Rectal smooth muscle tissue (tissue), 1 donor: ENCODE results near the gene BPIFB6.

Experiments
- H3K27ac ChIP-seq: one replicate; pipeline ENCODE4 v1.7.0; 2013; ENCODE audit warnings: low read depth, low read length, inconsistent platforms
- H3K27me3 ChIP-seq: one replicate; pipeline ENCODE4 v1.7.0; 2013; ENCODE audit warnings: low read length; ENCODE audit not compliant: control insufficient read depth, insufficient read depth
- H3K36me3 ChIP-seq: one replicate; pipeline ENCODE4 v1.7.0; 2013; ENCODE audit warnings: low read length; ENCODE audit not compliant: control insufficient read depth, insufficient read depth
- H3K4me1 ChIP-seq: one replicate; pipeline ENCODE4 v1.7.0; 2013; ENCODE audit warnings: low read length; ENCODE audit not compliant: control insufficient read depth, insufficient read depth
- H3K4me3 ChIP-seq: one replicate; pipeline ENCODE4 v1.7.0; 2013; ENCODE audit warnings: low read length
- H3K9ac ChIP-seq: one replicate; pipeline ENCODE4 v1.7.0; 2013; ENCODE audit warnings: low read length

BPIFB6 gene

GRCh38 chr20:33031531-33031930 is at the start of gene BPIFB6:
BPIFB6 (plus strand) TSS chr20:33031648; CDS start chr20:33031648, 0 bp downstream.
- Histone ChIP-seq H3K4me3 (no peak within 1 kb of the TSS), H3K9ac (no peak within 1 kb of the TSS), H3K36me3 (no peaks in the 10 kb centered on the region), H3K27me3 (no peaks in the 10 kb centered on the region), H3K4me1 (no peaks in the 10 kb centered on the region), H3K27ac (no peak within 1 kb of the TSS)

GRCh38 chr20:32982617-32983458 is 48.6 kb upstream of the BPIFB6 start:
- H3K4me3 ChIP-seq = no peak overlapping the region
- no peaks in the 10 kb centered on the region for H3K27me3 ChIP-seq
- H3K4me1 ChIP-seq = no peaks in the 10 kb centered on the region
- H3K36me3 ChIP-seq = no peaks in the 10 kb centered on the region
- H3K27ac ChIP-seq = no peak overlapping the region
- H3K9ac ChIP-seq = no peak overlapping the region

GRCh38 chr20:32983459-32984112 is 47.9 kb upstream of the BPIFB6 start:
- H3K27ac ChIP-seq = no peak overlapping the region
- H3K4me3 ChIP-seq = no peak overlapping the region
- no peak overlapping the region for H3K9ac ChIP-seq
- no peaks in the 10 kb centered on the region for H3K4me1 ChIP-seq
- no peaks in the 10 kb centered on the region for H3K36me3 ChIP-seq
- no peaks in the 10 kb centered on the region for H3K27me3 ChIP-seq

- Histone ChIP-seq H3K36me3 (no peaks in the 10 kb centered on the region), H3K27ac (no peak overlapping the region), H3K4me1 (no peaks in the 10 kb centered on the region), H3K4me3 (no peak overlapping the region), H3K27me3 (no peaks in the 10 kb centered on the region), H3K9ac (no peak overlapping the region)
Observed at GRCh38 chr20:32984196-32984595, 47.3 kb upstream of the BPIFB6 start.

- H3K9ac ChIP-seq = no peak overlapping the region
- H3K36me3 ChIP-seq = no peaks in the 10 kb centered on the region
- H3K27me3 ChIP-seq = no peaks in the 10 kb centered on the region
- no peak overlapping the region for H3K27ac ChIP-seq
- H3K4me1 ChIP-seq = no peaks in the 10 kb centered on the region
- no peak overlapping the region for H3K4me3 ChIP-seq
Observed at GRCh38 chr20:32984631-32985354, 46.7 kb upstream of the BPIFB6 start.

GRCh38 chr20:32985596-32985995 is 45.9 kb upstream of the BPIFB6 start:
- H3K9ac ChIP-seq = no peak overlapping the region
- H3K27ac ChIP-seq = no peak overlapping the region
- H3K36me3 ChIP-seq = no peaks in the 10 kb centered on the region
- H3K4me1 ChIP-seq = no peaks in the 10 kb centered on the region
- no peak overlapping the region for H3K4me3 ChIP-seq
- H3K27me3 ChIP-seq = no peaks in the 10 kb centered on the region

- Histone ChIP-seq H3K27me3 (no peaks in the 10 kb centered on the region), H3K4me3 (no peak overlapping the region), H3K4me1 (no peaks in the 10 kb centered on the region), H3K27ac (no peak overlapping the region), H3K9ac (no peak overlapping the region), H3K36me3 (no peaks in the 10 kb centered on the region)
Observed at GRCh38 chr20:32986331-32986966, 45.0 kb upstream of the BPIFB6 start.

- no peak overlapping the region for H3K4me3 ChIP-seq
- no peaks in the 10 kb centered on the region for H3K4me1 ChIP-seq
- H3K9ac ChIP-seq = no peak overlapping the region
- H3K36me3 ChIP-seq = no peaks in the 10 kb centered on the region
- H3K27me3 ChIP-seq = no peaks in the 10 kb centered on the region
- no peak overlapping the region for H3K27ac ChIP-seq
Observed at GRCh38 chr20:32987044-32987825, 44.2 kb upstream of the BPIFB6 start.

- H3K27ac ChIP-seq = no peak overlapping the region
- H3K9ac ChIP-seq = no peak overlapping the region
- H3K4me1 ChIP-seq = no peaks in the 10 kb centered on the region
- H3K36me3 ChIP-seq = no peaks in the 10 kb centered on the region
- H3K27me3 ChIP-seq = no peaks in the 10 kb centered on the region
- H3K4me3 ChIP-seq = no peak overlapping the region
Observed at GRCh38 chr20:32988008-32988407, 43.4 kb upstream of the BPIFB6 start.

GRCh38 chr20:32989507-32990283 is 41.8 kb upstream of the BPIFB6 start:
- no peak overlapping the region for H3K9ac ChIP-seq
- H3K27me3 ChIP-seq = no peaks in the 10 kb centered on the region
- H3K4me1 ChIP-seq = no peaks in the 10 kb centered on the region
- no peak overlapping the region for H3K4me3 ChIP-seq
- H3K27ac ChIP-seq = no peak overlapping the region
- no peaks in the 10 kb centered on the region for H3K36me3 ChIP-seq

GRCh38 chr20:32990426-32990825 is 41.0 kb upstream of the BPIFB6 start:
- H3K27me3 ChIP-seq = no peaks in the 10 kb centered on the region
- no peak overlapping the region for H3K27ac ChIP-seq
- no peak overlapping the region for H3K4me3 ChIP-seq
- H3K9ac ChIP-seq = no peak overlapping the region
- H3K36me3 ChIP-seq = no peaks in the 10 kb centered on the region
- H3K4me1 ChIP-seq = no peaks in the 10 kb centered on the region
